HepG2 (cell line): Measurements from ENCODE around the gene OS9. TPM values are rescaled to one million over a fixed set of nuclear protein-coding genes. Genes with fewer than 3 reads are reported as not detected.

Source experiments
- ATAC-seq: fragments of 200-7000 bp; cut with Tn5 transposase; 3 replicates; pipeline ENCODE4 v1.9.1; 2020; ENCODE audit warnings: mild to moderate bottlenecking, moderate library complexity
- BruUV-seq: library from RNA; stranded (reverse); fragments of 400-500 nt; replicated peaks from 2 replicates; lab custom pipeline; 2021; lab: Mats Ljungman, UMichigan
- CTCF ChIA-PET: fragments of 300-600 bp; formaldehyde crosslinking; extraction: SDS; loops from one replicate; lab custom pipeline; 2021; ENCODE audit warnings: low total read pairs, inconsistent platforms, low intra/inter-chr PET ratio; lab: Yijun Ruan, JAX
- POLR2A ChIA-PET: fragments of 350-600 bp; sonication (Branson Sonifier 250); formaldehyde crosslinking; loops from one replicate; lab custom pipeline; 2020; ENCODE audit warnings: antibody characterized with exemption, inconsistent platforms; lab: Yijun Ruan, JAX
- DNase-seq: peaks from one replicate; pipeline ENCODE4 v3.0.0-alpha.2; 2015; ENCODE audit warnings: low spot score
- FAIRE-seq: peaks from 3 replicates; lab custom pipeline; 2011; peaks lifted over from hg19 to GRCh38; lab: Jason Lieb, UNC
- H2AFZ ChIP-seq: one replicate; pipeline ENCODE4 v1.6.1; 2011; ENCODE audit warnings: low read length, inconsistent platforms
- H3K27ac ChIP-seq: fragments of 300-600 bp; 3 replicates; pipeline ENCODE4 v1.8.0; 2011; ENCODE audit warnings: mixed run types, mild to moderate bottlenecking, mixed read lengths, low read length, inconsistent platforms; ENCODE audit not compliant: insufficient read depth; ENCODE audit errors: extremely low read length
- H3K27me3 ChIP-seq, 2 experiments: fragments of 200-600 bp in 1 of 2; 2 replicates in 1 of 2; 3 replicates in 1 of 2; pipeline versions ENCODE4 v1.6.0 to v1.8.0; 2011; ENCODE audit warnings: low read length in 2 of 2, mild to moderate bottlenecking in 2 of 2, moderate library complexity in 2 of 2, inconsistent platforms in 1 of 2; ENCODE audit not compliant: insufficient read depth in 2 of 2, control insufficient read depth in 1 of 2
- H3K36me3 ChIP-seq, 2 experiments: fragments of 200-600 bp in 1 of 2; replicated peaks in 1 of 2; 2 replicates in 1 of 2; 3 replicates in 1 of 2; pipeline versions ENCODE4 v1.5.1 to v1.8.0; 2011; ENCODE audit warnings: low read length in 2 of 2, inconsistent platforms in 1 of 2; ENCODE audit not compliant: insufficient read depth in 2 of 2, control insufficient read depth in 1 of 2
- H3K4me1 ChIP-seq: 2 replicates; pipeline ENCODE4 v1.5.1; 2012; ENCODE audit warnings: low read length, inconsistent platforms; ENCODE audit not compliant: insufficient read depth
- H3K4me2 ChIP-seq: 2 replicates; pipeline ENCODE4 v1.6.0; 2011; ENCODE audit warnings: low read depth, low read length, inconsistent platforms
- H3K4me3 ChIP-seq, 3 experiments: fragments of 200-600 bp in 1 of 3; sonication (generic), shearing (Covaris generic) in 1 of 3; replicated peaks in 1 of 3; 2 replicates each; pipeline ENCODE4 v1.5.1; 2011 to 2016; ENCODE audit warnings: low read length in 3 of 3, inconsistent platforms in 2 of 3, low read depth in 2 of 3, mild to moderate bottlenecking in 2 of 3, control low read depth in 1 of 3, mixed read lengths in 1 of 3; ENCODE audit not compliant: insufficient read depth in 1 of 3
- H3K79me2 ChIP-seq: one replicate; pipeline ENCODE4 v1.6.1; 2011; ENCODE audit warnings: low read length, inconsistent platforms; ENCODE audit not compliant: insufficient read depth
- H3K9ac ChIP-seq: 2 replicates; pipeline ENCODE4 v1.6.0; 2011; ENCODE audit warnings: mild to moderate bottlenecking, low read depth, low read length, inconsistent platforms; ENCODE audit not compliant: insufficient read depth
- H3K9me3 ChIP-seq: 2 replicates; pipeline ENCODE4 v1.5.1; 2012; ENCODE audit warnings: mild to moderate bottlenecking, low read length
- H4K20me1 ChIP-seq: 2 replicates; pipeline ENCODE4 v1.6.0; 2011; ENCODE audit warnings: inconsistent platforms, mild to moderate bottlenecking, low read length, moderate library complexity; ENCODE audit not compliant: insufficient read depth
- ARID3A ChIP-seq: IDR thresholded peaks from 2 replicates; pipeline ENCODE4 v1.6.1; 2012; ENCODE audit warnings: low read depth, low read length, improper control_type of control experiment
- IKZF5 ChIP-seq: IDR thresholded peaks from 2 replicates; pipeline ENCODE4 v1.6.1; 2018; ENCODE audit warnings: missing genetic modification reagents, mild to moderate bottlenecking, missing compliant biosample characterization
- WGBS: methylation state at CpG from one replicate; pipeline ENCODE4 v1.1.6; 2017; ENCODE audit warnings: low lambda C conversion rate; 5-methylcytosine and 5-hydroxymethylcytosine counted together
- in situ Hi-C: cut with HindIII; loops from 2 replicates; pipeline ENCODE4 v1.10.0; 2017; ENCODE audit warnings: low pct_unique_long_range_greater_than_20kb; ENCODE audit not compliant: extremely low pct_ligation_motif_present
- intact Hi-C: fragments of 100-400 bp; cut with micrococcal nuclease; formaldehyde crosslinking; loops from one replicate; pipeline ENCODE4 v1.10.0; 2022; ENCODE audit not compliant: unreplicated experiment
- polyA plus RNA-seq, 8 experiments: library from polyadenylated mRNA; depleted of rRNA in 3 of 8; stranded (reverse) in 7 of 8; unstranded in 1 of 8; fragments of >200 nt; fragmentation: Illumina TruSeq in 4 of 8; extraction: Trizol in 4 of 8; gene quantifications; 2 replicates each; pipeline versions ENCODE4 v1.2.1 to v1.2.3, GENCODE V29; 2011 to 2016; ENCODE audit warnings: low read depth in 4 of 8, missing spikeins in 1 of 8, mixed read lengths in 1 of 8; ENCODE audit not compliant: insufficient read depth in 1 of 8
- total RNA-seq, 5 experiments: library from RNA; depleted of rRNA; stranded (reverse); fragments of >200 nt; fragmentation: Illumina TruSeq; extraction: Trizol; gene quantifications; 2 replicates each; pipeline ENCODE4 v1.2.3, GENCODE V29; 2016; ENCODE audit warnings: low read depth in 1 of 5
- TF ChIP-seq, protein P1 (sequence below): IDR thresholded peaks from 2 replicates; pipeline ENCODE4 v1.6.1; 2016; ENCODE audit warnings: missing compliant biosample characterization, missing genetic modification reagents, borderline replicate concordance
- TF ChIP-seq, protein P2 (sequence below): sonication (generic); formaldehyde crosslinking; IDR thresholded peaks from 2 replicates; pipeline ENCODE4 v1.5.1; 2020; ENCODE audit warnings: mild to moderate bottlenecking, missing genetic modification reagents, moderate library complexity

OS9 gene
- total and polyA plus RNA-seq, 2 of the 13 experiments (the other 11 are each of a cell fraction or from before 2014, with no cell fraction given), result 156 to 206 TPM

GRCh38 chr12:57716305-57716704, 22.4 kb downstream of the OS9 start:
- Histone ChIP-seq H2AFZ (no peak overlapping the region), H3K79me2 (no peaks in the 10 kb centered on the region), H3K9ac (no peak overlapping the region), H3K4me3 (no peak overlapping the region), H3K4me1 (peaks cover 5% of the 10 kb centered on the region; the same call in 1 of the 2 replicates), H4K20me1 (no peaks in the 10 kb centered on the region), H3K27ac (no peak overlapping the region), H3K27me3 (no peaks in the 10 kb centered on the region), H3K9me3 (no peaks in the 10 kb centered on the region), H3K36me3 (peaks cover 19 to 61% of the 10 kb centered on the region in 2 experiments), H3K4me2 (no peak overlapping the region)
- in situ Hi-C loops, result no loop called here
- ATAC-seq (no peak), DNase-seq (no peak), FAIRE-seq (no peak)
- BruUV-seq, result no TSS peak
- intact Hi-C loops, result no loop called here
- WGBS, result 100% methylated on average over 4 of the region's 4 CpGs
- CTCF ChIA-PET, result no interaction called here
- TF ChIP-seq IKZF5 (CRISPR knock-in tag) (no peak), ARID3A (no peak)
- TF ChIP-seq, protein P1, sequence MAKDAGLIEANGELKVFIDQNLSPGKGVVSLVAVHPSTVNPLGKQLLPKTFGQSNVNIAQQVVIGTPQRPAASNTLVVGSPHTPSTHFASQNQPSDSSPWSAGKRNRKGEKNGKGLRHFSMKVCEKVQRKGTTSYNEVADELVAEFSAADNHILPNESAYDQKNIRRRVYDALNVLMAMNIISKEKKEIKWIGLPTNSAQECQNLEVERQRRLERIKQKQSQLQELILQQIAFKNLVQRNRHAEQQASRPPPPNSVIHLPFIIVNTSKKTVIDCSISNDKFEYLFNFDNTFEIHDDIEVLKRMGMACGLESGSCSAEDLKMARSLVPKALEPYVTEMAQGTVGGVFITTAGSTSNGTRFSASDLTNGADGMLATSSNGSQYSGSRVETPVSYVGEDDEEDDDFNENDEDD (CRISPR knock-in tag), result no peak
- TF ChIP-seq, protein P2, sequence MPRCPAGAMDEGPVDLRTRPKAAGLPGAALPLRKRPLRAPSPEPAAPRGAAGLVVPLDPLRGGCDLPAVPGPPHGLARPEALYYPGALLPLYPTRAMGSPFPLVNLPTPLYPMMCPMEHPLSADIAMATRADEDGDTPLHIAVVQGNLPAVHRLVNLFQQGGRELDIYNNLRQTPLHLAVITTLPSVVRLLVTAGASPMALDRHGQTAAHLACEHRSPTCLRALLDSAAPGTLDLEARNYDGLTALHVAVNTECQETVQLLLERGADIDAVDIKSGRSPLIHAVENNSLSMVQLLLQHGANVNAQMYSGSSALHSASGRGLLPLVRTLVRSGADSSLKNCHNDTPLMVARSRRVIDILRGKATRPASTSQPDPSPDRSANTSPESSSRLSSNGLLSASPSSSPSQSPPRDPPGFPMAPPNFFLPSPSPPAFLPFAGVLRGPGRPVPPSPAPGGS (CRISPR knock-in tag), result no peak
- POLR2A ChIA-PET, result no interaction called here
